Measurements from ENCODE around the gene MTHFS.

GRCh38 chr15:79901958-79902357, 5.1 kb upstream of the MTHFS start:
- TF ChIP-seq EP300 (conservative IDR thresholded peaks at IDR 0.05; ENCODE audit: poor library complexity, severe bottlenecking) (no peak), POLR2AphosphoS5 (IDR thresholded peaks at IDR 0.05) (no peak), MXI1 (conservative IDR thresholded peaks at IDR 0.05; ENCODE audit: poor library complexity, severe bottlenecking) (no peak), TAF1 (IDR thresholded peaks at IDR 0.05; ENCODE audit: low read depth) (no peak)
